HepG2 (cell line): ENCODE measurements around the gene CLTA.
A peak's percentile ranks its signal among the peaks of the same experiment; 100 is the strongest.
"Not testable (repeated sequence)": the region's sequence is repeated elsewhere in the genome, so short reads cannot be mapped to it uniquely, and the experiment has no call there.

ENCODE experiments used
- CBFB ChIP-seq: sonication (generic); formaldehyde crosslinking; IDR thresholded peaks from 2 replicates; pipeline ENCODE4 v1.4.0; 2020; ENCODE audit warnings: missing genetic modification reagents
- CEBPZ ChIP-seq: IDR thresholded peaks from 2 replicates; pipeline ENCODE4 v1.6.1; 2012; ENCODE audit warnings: low read length, improper control_type of control experiment
- GLI4 ChIP-seq: sonication (generic); formaldehyde crosslinking; IDR thresholded peaks from 2 replicates; pipeline ENCODE4 v1.5.1; 2020; ENCODE audit warnings: missing genetic modification reagents, mild to moderate bottlenecking, moderate library complexity, borderline replicate concordance
- NR1H2 ChIP-seq: sonication (generic); formaldehyde crosslinking; IDR thresholded peaks from 2 replicates; pipeline ENCODE4 v1.8.1; 2022; ENCODE audit warnings: low read depth, missing genetic modification reagents, borderline replicate concordance
- POLR2A ChIP-seq, 2 experiments: IDR thresholded peaks; 2 replicates each; pipeline ENCODE4 v1.6.1; 2011; ENCODE audit warnings: low read depth in 2 of 2, low read length in 2 of 2, mild to moderate bottlenecking in 1 of 2, moderate library complexity in 1 of 2; ENCODE audit not compliant: insufficient read depth in 1 of 2
- SUZ12 ChIP-seq: fragments of 150-350 bp; IDR thresholded peaks from 2 replicates; pipeline ENCODE4 v1.6.1; 2014; ENCODE audit warnings: low read depth, low read length
- TP53 ChIP-seq: sonication (generic); formaldehyde crosslinking; conservative IDR thresholded peaks from 2 replicates; pipeline ENCODE4 v1.4.0; 2020; ENCODE audit warnings: missing genetic modification reagents
- ZBTB8A ChIP-seq: sonication (generic); formaldehyde crosslinking; IDR thresholded peaks from 2 replicates; pipeline ENCODE4 v1.4.0; 2020; ENCODE audit warnings: mild to moderate bottlenecking, low read depth, missing genetic modification reagents, borderline replicate concordance
- TF ChIP-seq, protein P1 (sequence below): sonication (generic); formaldehyde crosslinking; IDR thresholded peaks from 2 replicates; pipeline ENCODE4 v1.5.0; 2020; ENCODE audit warnings: mild to moderate bottlenecking, missing genetic modification reagents, moderate library complexity

GRCh38 chr9:36248061-36248460, 57.3 kb downstream of the CLTA start:
- TF ChIP-seq NR1H2 (CRISPR knock-in tag); POLR2A (IDR thresholded peaks at IDR 0.05; ENCODE audit: insufficient read depth in 1 of 2, low read depth in 2 of 2, low read length in 2 of 2); GLI4 (CRISPR knock-in tag); CBFB (CRISPR knock-in tag); TP53 (CRISPR knock-in tag); ZBTB8A (CRISPR knock-in tag); CEBPZ; SUZ12: not testable (repeated sequence)
- TF ChIP-seq, protein P1, sequence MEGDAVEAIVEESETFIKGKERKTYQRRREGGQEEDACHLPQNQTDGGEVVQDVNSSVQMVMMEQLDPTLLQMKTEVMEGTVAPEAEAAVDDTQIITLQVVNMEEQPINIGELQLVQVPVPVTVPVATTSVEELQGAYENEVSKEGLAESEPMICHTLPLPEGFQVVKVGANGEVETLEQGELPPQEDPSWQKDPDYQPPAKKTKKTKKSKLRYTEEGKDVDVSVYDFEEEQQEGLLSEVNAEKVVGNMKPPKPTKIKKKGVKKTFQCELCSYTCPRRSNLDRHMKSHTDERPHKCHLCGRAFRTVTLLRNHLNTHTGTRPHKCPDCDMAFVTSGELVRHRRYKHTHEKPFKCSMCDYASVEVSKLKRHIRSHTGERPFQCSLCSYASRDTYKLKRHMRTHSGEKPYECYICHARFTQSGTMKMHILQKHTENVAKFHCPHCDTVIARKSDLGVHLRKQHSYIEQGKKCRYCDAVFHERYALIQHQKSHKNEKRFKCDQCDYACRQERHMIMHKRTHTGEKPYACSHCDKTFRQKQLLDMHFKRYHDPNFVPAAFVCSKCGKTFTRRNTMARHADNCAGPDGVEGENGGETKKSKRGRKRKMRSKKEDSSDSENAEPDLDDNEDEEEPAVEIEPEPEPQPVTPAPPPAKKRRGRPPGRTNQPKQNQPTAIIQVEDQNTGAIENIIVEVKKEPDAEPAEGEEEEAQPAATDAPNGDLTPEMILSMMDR (CRISPR knock-in tag): peak; percentile 39; the same call in 1 of the 2 replicates
